ENCODE measurements around the gene ABHD5.

ABHD5 gene

DNA sequence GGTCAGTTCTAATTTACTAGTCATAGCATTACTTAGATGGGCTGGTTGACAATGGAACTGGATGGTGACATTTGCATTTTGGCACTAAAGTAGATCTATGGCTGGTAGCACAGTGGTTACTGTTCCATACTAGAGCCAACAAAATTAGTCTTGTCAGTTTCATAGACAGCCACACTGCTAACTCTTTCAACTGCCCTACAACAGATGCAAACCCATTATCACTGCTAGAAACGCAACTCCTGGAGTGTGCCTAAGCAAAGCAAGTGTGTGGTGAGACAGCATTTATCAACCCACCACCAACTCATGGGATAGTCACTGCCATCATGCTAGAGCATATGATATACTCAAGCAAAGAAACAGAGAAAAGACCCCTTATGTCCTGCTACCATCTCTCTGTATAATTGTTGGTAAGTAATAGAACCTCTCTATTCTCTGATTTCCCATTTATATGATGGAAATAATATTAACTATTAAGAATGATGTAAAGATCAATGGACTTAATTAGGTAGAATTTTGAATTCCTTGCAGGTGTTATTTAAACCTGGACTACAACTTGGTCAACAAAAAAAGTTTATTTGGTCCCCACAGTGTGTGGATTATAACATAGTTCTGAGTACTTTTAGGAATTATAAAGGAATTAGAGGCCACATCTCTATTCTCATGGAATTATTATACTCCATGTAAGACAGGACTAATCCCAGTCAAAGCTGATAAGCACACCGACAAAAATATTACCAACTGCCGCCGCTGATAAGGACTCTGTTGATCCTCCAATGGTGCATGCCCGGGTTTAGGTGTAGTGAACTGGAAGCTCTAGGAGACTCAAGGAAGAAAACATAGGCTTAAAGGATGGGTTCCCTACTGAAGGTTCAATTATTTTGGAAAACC is 19.9 kb upstream of the ABHD5 start:
- no peak for TF ChIP-seq EZH2 (IDR thresholded peaks at IDR 0.05; ENCODE audit: borderline replicate concordance, low read length)
- TF ChIP-seq, protein P1, sequence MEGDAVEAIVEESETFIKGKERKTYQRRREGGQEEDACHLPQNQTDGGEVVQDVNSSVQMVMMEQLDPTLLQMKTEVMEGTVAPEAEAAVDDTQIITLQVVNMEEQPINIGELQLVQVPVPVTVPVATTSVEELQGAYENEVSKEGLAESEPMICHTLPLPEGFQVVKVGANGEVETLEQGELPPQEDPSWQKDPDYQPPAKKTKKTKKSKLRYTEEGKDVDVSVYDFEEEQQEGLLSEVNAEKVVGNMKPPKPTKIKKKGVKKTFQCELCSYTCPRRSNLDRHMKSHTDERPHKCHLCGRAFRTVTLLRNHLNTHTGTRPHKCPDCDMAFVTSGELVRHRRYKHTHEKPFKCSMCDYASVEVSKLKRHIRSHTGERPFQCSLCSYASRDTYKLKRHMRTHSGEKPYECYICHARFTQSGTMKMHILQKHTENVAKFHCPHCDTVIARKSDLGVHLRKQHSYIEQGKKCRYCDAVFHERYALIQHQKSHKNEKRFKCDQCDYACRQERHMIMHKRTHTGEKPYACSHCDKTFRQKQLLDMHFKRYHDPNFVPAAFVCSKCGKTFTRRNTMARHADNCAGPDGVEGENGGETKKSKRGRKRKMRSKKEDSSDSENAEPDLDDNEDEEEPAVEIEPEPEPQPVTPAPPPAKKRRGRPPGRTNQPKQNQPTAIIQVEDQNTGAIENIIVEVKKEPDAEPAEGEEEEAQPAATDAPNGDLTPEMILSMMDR (IDR thresholded peaks at IDR 0.05; ENCODE audit: low read length) = no peak
- no peak overlapping the region for H3K9ac ChIP-seq (ENCODE audit: low read length)
- no peaks in the 10 kb centered on the region for H3F3A ChIP-seq (ENCODE audit: insufficient read depth, low read length)
- no peaks in the 10 kb centered on the region for H3K9me3 ChIP-seq (ENCODE audit: low read length)
- H2AFZ ChIP-seq (ENCODE audit: low read length) = no peak overlapping the region
- no peaks in the 10 kb centered on the region for H3K27me3 ChIP-seq (ENCODE audit: insufficient read depth, low read length)
- H3K4me1 ChIP-seq (ENCODE audit: insufficient read depth, low read length, severe bottlenecking) = no peaks in the 10 kb centered on the region
- H3K27ac ChIP-seq (ENCODE audit: low read depth, low read length, poor library complexity, severe bottlenecking) = no peak overlapping the region
- H3K9me2 ChIP-seq (ENCODE audit: low read depth, low read length) = no peaks in the 10 kb centered on the region
- no peak overlapping the region for H3K4me3 ChIP-seq (ENCODE audit: low read depth, low read length, poor library complexity, severe bottlenecking)
- no peaks in the 10 kb centered on the region for H3K36me3 ChIP-seq (ENCODE audit: insufficient read depth, low read length)
- no peaks in the 10 kb centered on the region for H4K20me1 ChIP-seq (ENCODE audit: insufficient read depth, low read length)
- no peak overlapping the region for H3K4me2 ChIP-seq (ENCODE audit: low read length)
- H3K79me2 ChIP-seq (ENCODE audit: insufficient read depth, low read length) = no peaks in the 10 kb centered on the region

DNA sequence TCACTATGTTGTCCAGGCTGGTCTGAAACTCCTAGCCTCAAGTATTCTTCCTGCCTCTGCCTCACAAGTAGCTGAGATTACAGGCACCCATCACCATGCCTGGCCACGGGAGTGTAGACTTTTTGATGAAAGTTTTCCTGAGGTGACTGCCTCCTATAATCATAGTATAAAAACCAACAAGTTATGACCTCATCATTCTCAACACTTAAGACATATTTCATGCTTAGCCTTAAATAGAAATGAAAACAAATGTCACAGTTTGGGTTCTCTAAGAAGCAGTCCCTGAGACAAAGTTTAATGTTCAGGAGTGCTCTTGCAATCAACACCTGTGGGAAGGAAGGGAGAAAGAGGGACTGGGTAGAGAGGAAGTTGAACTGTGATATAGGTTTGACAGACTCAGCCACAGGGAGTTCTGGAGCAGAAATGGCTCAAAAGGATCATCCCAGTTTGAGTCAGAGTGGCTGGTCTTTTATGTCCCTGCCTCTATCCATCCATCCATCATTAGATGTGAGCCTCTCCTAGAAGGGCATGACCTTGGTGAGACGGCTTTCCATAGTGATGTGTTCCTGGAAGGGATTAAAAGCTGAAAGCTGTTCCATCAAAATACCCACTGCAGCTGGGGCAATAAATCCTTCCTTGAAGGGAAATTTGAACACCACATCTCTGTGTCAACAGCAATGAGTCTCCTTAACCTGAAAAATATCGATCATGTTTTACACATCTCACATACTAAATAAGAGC is 16.2 kb upstream of the ABHD5 start:
- Histone ChIP-seq H3F3A (ENCODE audit: insufficient read depth, low read length) (no peaks in the 10 kb centered on the region), H4K20me1 (ENCODE audit: insufficient read depth, low read length) (no peaks in the 10 kb centered on the region), H2AFZ (ENCODE audit: low read length) (no peak overlapping the region), H3K9me2 (ENCODE audit: low read depth, low read length) (no peaks in the 10 kb centered on the region), H3K4me2 (ENCODE audit: low read length) (no peak overlapping the region), H3K36me3 (ENCODE audit: insufficient read depth, low read length) (no peaks in the 10 kb centered on the region), H3K27me3 (ENCODE audit: insufficient read depth, low read length) (no peaks in the 10 kb centered on the region), H3K9ac (ENCODE audit: low read length) (no peak overlapping the region), H3K27ac (ENCODE audit: low read depth, low read length, poor library complexity, severe bottlenecking) (no peak overlapping the region), H3K4me3 (ENCODE audit: low read depth, low read length, poor library complexity, severe bottlenecking) (no peak overlapping the region), H3K79me2 (ENCODE audit: insufficient read depth, low read length) (no peaks in the 10 kb centered on the region), H3K9me3 (ENCODE audit: low read length) (no peaks in the 10 kb centered on the region), H3K4me1 (ENCODE audit: insufficient read depth, low read length, severe bottlenecking) (no peaks in the 10 kb centered on the region)
- TF ChIP-seq EZH2 (IDR thresholded peaks at IDR 0.05; ENCODE audit: borderline replicate concordance, low read length) = no peak
- TF ChIP-seq, protein P1 (IDR thresholded peaks at IDR 0.05; ENCODE audit: low read length) = no peak

DNA sequence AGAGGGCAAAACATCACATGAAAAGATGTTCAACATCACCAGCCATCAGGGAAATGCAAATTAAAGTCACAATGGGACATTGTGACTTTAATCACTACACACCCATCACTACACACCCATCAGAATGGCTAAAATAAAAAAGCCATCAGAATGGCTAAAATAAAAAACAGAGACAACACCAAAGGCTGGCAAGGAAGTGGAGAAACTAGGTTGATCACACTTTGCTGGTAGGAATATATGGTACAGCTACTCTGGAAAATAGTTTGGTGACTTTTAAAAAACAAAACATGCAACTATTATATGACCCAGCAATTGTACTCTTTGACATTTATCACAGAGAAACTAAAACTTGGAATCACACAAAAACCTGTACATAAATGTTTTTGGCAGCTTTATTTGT is 15.1 kb upstream of the ABHD5 start:
- Histone ChIP-seq H3K4me3 (ENCODE audit: low read depth, low read length, poor library complexity, severe bottlenecking) (no peak overlapping the region), H3K9me2 (ENCODE audit: low read depth, low read length) (no peaks in the 10 kb centered on the region), H3K4me2 (ENCODE audit: low read length) (no peak overlapping the region), H3K79me2 (ENCODE audit: insufficient read depth, low read length) (no peaks in the 10 kb centered on the region), H3K9ac (ENCODE audit: low read length) (no peak overlapping the region), H3K27me3 (ENCODE audit: insufficient read depth, low read length) (no peaks in the 10 kb centered on the region), H3K27ac (ENCODE audit: low read depth, low read length, poor library complexity, severe bottlenecking) (no peak overlapping the region), H3K4me1 (ENCODE audit: insufficient read depth, low read length, severe bottlenecking) (no peaks in the 10 kb centered on the region), H3F3A (ENCODE audit: insufficient read depth, low read length) (no peaks in the 10 kb centered on the region), H3K36me3 (ENCODE audit: insufficient read depth, low read length) (no peaks in the 10 kb centered on the region), H3K9me3 (ENCODE audit: low read length) (no peaks in the 10 kb centered on the region), H2AFZ (ENCODE audit: low read length) (no peak overlapping the region), H4K20me1 (ENCODE audit: insufficient read depth, low read length) (no peaks in the 10 kb centered on the region)
- no peak for TF ChIP-seq EZH2 (IDR thresholded peaks at IDR 0.05; ENCODE audit: borderline replicate concordance, low read length)
- TF ChIP-seq, protein P1 (IDR thresholded peaks at IDR 0.05; ENCODE audit: low read length) = no peak

Data from OCI-LY1 (cell line).